ENCODE results near the gene ODAD3. TPM values are rescaled to one million over a fixed set of nuclear protein-coding genes. Genes with fewer than 3 reads are reported as not detected.

ODAD3 gene
- total and polyA plus RNA-seq, 10 of the 15 experiments (the other 5 are each of a cell fraction or from before 2014, with no cell fraction given), result 0.11 to 0.39 (median 0.28) TPM; not detected in 7

GRCh38 chr19:11374433-11375142, 60.3 kb downstream of the ODAD3 start, which contains the start of gene SWSAP1 (continued):
- TF ChIP-seq LARP7 (IDR thresholded peaks at IDR 0.05) (no peak; the same call in 1 of the 2 replicates), IRF4 (IDR thresholded peaks at IDR 0.05; ENCODE audit: low read depth, low read length) (0 out of 2 replicates have a peak, but pooled peaks have one; percentile 9), GATAD2B (conservative IDR thresholded peaks at IDR 0.05; ENCODE audit: low read depth) (0 out of 2 replicates have a peak, but pooled peaks have one; percentile 57), MTA2 (IDR thresholded peaks at IDR 0.05; ENCODE audit: low read depth) (no peak), ZBED1 (IDR thresholded peaks at IDR 0.05; ENCODE audit: borderline replicate concordance) (no peak), KDM1A (IDR thresholded peaks at IDR 0.05; ENCODE audit: borderline replicate concordance) (no peak), NRF1 (conservative IDR thresholded peaks at IDR 0.05; ENCODE audit: low read depth, low read length) (no peak; the same call in 1 of the 2 replicates), ZSCAN29 (IDR thresholded peaks at IDR 0.05) (no peak), PAX8 (IDR thresholded peaks at IDR 0.05) (no peak), TBL1XR1 (IDR thresholded peaks at IDR 0.05; ENCODE audit: low read depth, low read length) (no peak), E2F8 (IDR thresholded peaks at IDR 0.05; ENCODE audit: low read depth, partially characterized antibody) (no peak), SIX5 (IDR thresholded peaks at IDR 0.05; ENCODE audit: low read depth, low read length, severe bottlenecking) (no peak), ZNF687 (IDR thresholded peaks at IDR 0.05) (peak; percentile 11; the same call in 1 of the 2 replicates), NFIC (IDR thresholded peaks at IDR 0.05; ENCODE audit: low read depth, low read length) (no peak), GABPA (IDR thresholded peaks at IDR 0.05; ENCODE audit: low read depth) (peak; percentile 79; the same call in 1 of the 2 replicates), TCF3 (IDR thresholded peaks at IDR 0.05; ENCODE audit: borderline replicate concordance, insufficient read depth, low read depth, low read length) (0 out of 2 replicates have a peak, but pooled peaks have one; percentile 14), MYC (IDR thresholded peaks at IDR 0.05; ENCODE audit: insufficient read depth, insufficient read length, insufficient replicate concordance, low read length, severe bottlenecking) (peak; percentile 67), DPF2 (IDR thresholded peaks at IDR 0.05) (peak; percentile 86)
- TF ChIP-seq, protein P1, sequence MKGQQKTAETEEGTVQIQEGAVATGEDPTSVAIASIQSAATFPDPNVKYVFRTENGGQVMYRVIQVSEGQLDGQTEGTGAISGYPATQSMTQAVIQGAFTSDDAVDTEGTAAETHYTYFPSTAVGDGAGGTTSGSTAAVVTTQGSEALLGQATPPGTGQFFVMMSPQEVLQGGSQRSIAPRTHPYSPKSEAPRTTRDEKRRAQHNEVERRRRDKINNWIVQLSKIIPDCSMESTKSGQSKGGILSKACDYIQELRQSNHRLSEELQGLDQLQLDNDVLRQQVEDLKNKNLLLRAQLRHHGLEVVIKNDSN (IDR thresholded peaks at IDR 0.05; ENCODE audit: borderline replicate concordance, extremely low read length, insufficient read depth, low read depth, low read length), result no peak
- TF ChIP-seq, protein P2, sequence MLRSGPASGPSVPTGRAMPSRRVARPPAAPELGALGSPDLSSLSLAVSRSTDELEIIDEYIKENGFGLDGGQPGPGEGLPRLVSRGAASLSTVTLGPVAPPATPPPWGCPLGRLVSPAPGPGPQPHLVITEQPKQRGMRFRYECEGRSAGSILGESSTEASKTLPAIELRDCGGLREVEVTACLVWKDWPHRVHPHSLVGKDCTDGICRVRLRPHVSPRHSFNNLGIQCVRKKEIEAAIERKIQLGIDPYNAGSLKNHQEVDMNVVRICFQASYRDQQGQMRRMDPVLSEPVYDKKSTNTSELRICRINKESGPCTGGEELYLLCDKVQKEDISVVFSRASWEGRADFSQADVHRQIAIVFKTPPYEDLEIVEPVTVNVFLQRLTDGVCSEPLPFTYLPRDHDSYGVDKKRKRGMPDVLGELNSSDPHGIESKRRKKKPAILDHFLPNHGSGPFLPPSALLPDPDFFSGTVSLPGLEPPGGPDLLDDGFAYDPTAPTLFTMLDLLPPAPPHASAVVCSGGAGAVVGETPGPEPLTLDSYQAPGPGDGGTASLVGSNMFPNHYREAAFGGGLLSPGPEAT (IDR thresholded peaks at IDR 0.05; ENCODE audit: low read depth), result peak; percentile 57

All from GM12878 (cell line).